Lung (tissue), 12 donors: Measurements from ENCODE around the gene LCN15. TPM values are rescaled to one million over a fixed set of nuclear protein-coding genes. Genes with fewer than 3 reads are reported as not detected.

Source experiments
- ATAC-seq: fragments of 200-7000 bp; cut with Tn5 transposase; one replicate; pipeline ENCODE4 v1.9.1; 2020; ENCODE audit warnings: moderate number of reproducible peaks; ENCODE audit not compliant: insufficient read depth, low FRiP score
- DNase-seq, 3 donors: peaks; one replicate each; pipeline ENCODE4 v3.0.0-alpha.2; 2013 to 2017
- H3K27ac ChIP-seq, 2 donors: one replicate each; pipeline ENCODE4 v1.5.1; 2013; ENCODE audit warnings: mild to moderate bottlenecking in 2 of 2, moderate library complexity in 2 of 2, control low read depth in 1 of 2, inconsistent platforms in 1 of 2, low read depth in 1 of 2, low read length in 1 of 2
- H3K27me3 ChIP-seq, 3 donors: one replicate each; pipeline ENCODE4 v1.5.1; 2013; ENCODE audit warnings: low read length in 2 of 3; ENCODE audit not compliant: control insufficient read depth in 3 of 3, insufficient read depth in 3 of 3
- H3K36me3 ChIP-seq, 4 donors: one replicate each; pipeline ENCODE4 v1.5.1; 2013; ENCODE audit warnings: low read length in 4 of 4, mild to moderate bottlenecking in 1 of 4, moderate library complexity in 1 of 4; ENCODE audit not compliant: control insufficient read depth in 4 of 4, insufficient read depth in 4 of 4
- H3K4me1 ChIP-seq, 5 donors: one replicate each; pipeline ENCODE4 v1.5.1; 2013; ENCODE audit warnings: low read length in 5 of 5, mild to moderate bottlenecking in 2 of 5, moderate library complexity in 1 of 5; ENCODE audit not compliant: control insufficient read depth in 5 of 5, insufficient read depth in 5 of 5
- H3K4me3 ChIP-seq: one replicate; pipeline ENCODE4 v1.5.1; 2013; ENCODE audit warnings: mild to moderate bottlenecking, control low read depth, moderate library complexity
- H3K9ac ChIP-seq, 2 donors: one replicate each; pipeline ENCODE4 v1.5.1; 2013; ENCODE audit warnings: low read length in 2 of 2, control low read depth in 1 of 2; ENCODE audit not compliant: insufficient read depth in 1 of 2
- H3K9me3 ChIP-seq, 4 donors: one replicate each; pipeline ENCODE4 v1.5.1; 2013; ENCODE audit warnings: low read length in 3 of 4, mild to moderate bottlenecking in 1 of 4, moderate library complexity in 1 of 4; ENCODE audit not compliant: control insufficient read depth in 4 of 4, insufficient read depth in 3 of 4
- CTCF ChIP-seq: IDR thresholded peaks from 2 replicates; pipeline ENCODE4 v1.5.1; 2012; ENCODE audit warnings: mild to moderate bottlenecking; ENCODE audit errors: control extremely low read depth, extremely low read depth
- WGBS, 2 donors: extraction: QIAGEN DNeasy Blood & Tissue Kit; methylation state at CpG; one replicate each; pipeline ENCODE4 v1.1.7; 2013; 5-methylcytosine and 5-hydroxymethylcytosine counted together
- polyA plus RNA-seq, 2 donors: library from polyadenylated mRNA; stranded (reverse); fragments of 200-250 nt; gene quantifications; one replicate each; pipeline ENCODE4 v1.2.1, GENCODE V29; 2013
- total RNA-seq, 2 donors: library from RNA; depleted of rRNA in 1 of 2; stranded (reverse); fragments of >200 nt in 1 of 2; gene quantifications; one replicate each; pipeline ENCODE4 v1.2.1, GENCODE V29; 2014 to 2021
- donor health status: control.
- donor health status: control.
- donor health status: Bipolar disorder and iron deficiency.
- donor health status: healthy.
- donor health status: DM: yes; HTN: yes; CAD: no.

Gene LCN15
- total and polyA plus RNA-seq, 4 donors, result 0.16 TPM; not detected in 3

DNA sequence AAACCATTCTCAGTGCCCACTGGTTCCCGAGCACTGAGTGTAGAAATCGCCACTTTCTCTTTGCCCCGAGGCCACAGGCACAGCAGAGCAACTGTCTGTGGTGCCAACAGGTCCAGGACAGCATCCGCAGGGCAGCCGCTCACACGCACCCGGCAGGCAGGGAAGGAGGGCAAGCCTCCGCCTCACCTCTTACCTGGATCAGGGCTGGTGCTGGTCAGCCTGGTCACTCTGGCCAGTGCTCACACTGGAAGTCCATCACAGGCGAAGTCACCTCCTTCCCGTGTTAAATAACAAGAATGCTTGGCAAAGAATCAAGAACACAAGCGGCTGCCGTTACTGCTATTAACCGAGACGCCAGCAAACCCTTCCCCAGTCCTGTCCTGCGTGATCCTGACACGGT, 38.2 kb downstream of the LCN15 start:
- Histone ChIP-seq H3K9ac (no peak overlapping the region), H3K36me3 (peaks cover 5 to 47% (median 24%) of the 10 kb centered on the region in 4 donors), H3K27me3 (no peaks in the 10 kb centered on the region), H3K4me1 (peaks cover 0 to 32% (median 16%) of the 10 kb centered on the region in 5 donors), H3K27ac (peak overlapping the region; percentile 0 to 35), H3K9me3 (no peaks in the 10 kb centered on the region), H3K4me3 (no peak overlapping the region)
- WGBS, 2 donors, result 62 to 64% methylated on average over 16 of the region's 16 CpGs
- ATAC-seq (no peak), DNase-seq (no peak)
- TF ChIP-seq CTCF, result no peak

GRCh38 chr9:136725612-136726011, 38.7 kb downstream of the LCN15 start:
- WGBS, 2 donors, result 73 to 78% methylated on average over 10 of the region's 10 CpGs
- DNase-seq (no peak), ATAC-seq (no peak)
- H3K4me3 ChIP-seq, result no peak overlapping the region
- H3K4me1 ChIP-seq, result peaks cover 0 to 37% (median 18%) of the 10 kb centered on the region in 5 donors
- no peak overlapping the region for H3K9ac ChIP-seq
- no peaks in the 10 kb centered on the region for H3K27me3 ChIP-seq
- TF ChIP-seq CTCF, result no peak
- H3K27ac ChIP-seq, result peak overlapping the region in 1 of 2 donors; percentile 0
- H3K36me3 ChIP-seq, result peaks cover 5 to 47% (median 24%) of the 10 kb centered on the region in 4 donors
- no peaks in the 10 kb centered on the region for H3K9me3 ChIP-seq

- Histone ChIP-seq H3K4me1 (peaks cover 0 to 43% (median 23%) of the 10 kb centered on the region in 5 donors), H3K27me3 (no peaks in the 10 kb centered on the region), H3K9me3 (no peaks in the 10 kb centered on the region), H3K4me3 (no peak overlapping the region), H3K36me3 (peaks cover 5 to 47% (median 24%) of the 10 kb centered on the region in 4 donors), H3K27ac (no peak overlapping the region), H3K9ac (no peak overlapping the region)
- WGBS, 2 donors, result 67 to 74% methylated on average over 7 of the region's 7 CpGs
- TF ChIP-seq CTCF, result no peak
- DNase-seq (no peak), ATAC-seq (no peak)
Measured at GRCh38 chr9:136724772-136725171, 39.5 kb downstream of the LCN15 start.

- WGBS, 2 donors, result 92 to 94% methylated on average over 8 of the region's 8 CpGs
- Histone ChIP-seq H3K27ac (no peak overlapping the region), H3K9ac (no peak overlapping the region), H3K9me3 (no peaks in the 10 kb centered on the region), H3K4me3 (no peak overlapping the region), H3K27me3 (no peaks in the 10 kb centered on the region), H3K36me3 (peaks cover 5 to 47% (median 24%) of the 10 kb centered on the region in 4 donors), H3K4me1 (peaks cover 0 to 39% (median 23%) of the 10 kb centered on the region in 5 donors)
- DNase-seq, result no peak
- TF ChIP-seq CTCF, result no peak
- ATAC-seq, result no peak
Measured at GRCh38 chr9:136723989-136724388, 40.3 kb downstream of the LCN15 start.
